ENCODE measurements around the gene DNAJB13.

DNA sequence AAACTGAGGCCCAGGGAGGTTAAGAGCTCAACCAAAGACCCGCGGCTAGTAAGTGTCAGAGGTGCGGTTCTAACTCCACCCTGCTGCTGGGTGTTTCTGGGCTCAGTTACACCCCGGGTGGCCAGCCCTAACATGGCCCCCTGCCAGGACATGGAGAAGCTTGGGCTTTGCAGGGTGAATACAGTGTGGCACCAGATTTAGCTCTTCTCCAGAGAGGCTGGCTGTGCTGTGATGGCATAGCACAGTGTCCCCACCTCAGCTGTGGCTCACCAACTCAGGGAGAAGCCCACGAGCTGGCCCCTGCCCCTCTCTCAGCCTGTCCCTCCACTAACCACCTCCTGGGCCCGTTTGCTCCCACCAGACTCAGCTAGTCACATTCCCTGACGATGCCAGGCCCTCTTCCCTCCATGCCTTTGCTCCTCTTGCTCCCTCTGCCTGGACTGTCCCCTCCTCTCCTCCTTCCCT lies 51.0 kb downstream of the DNAJB13 start:
- TF ChIP-seq, protein P1, sequence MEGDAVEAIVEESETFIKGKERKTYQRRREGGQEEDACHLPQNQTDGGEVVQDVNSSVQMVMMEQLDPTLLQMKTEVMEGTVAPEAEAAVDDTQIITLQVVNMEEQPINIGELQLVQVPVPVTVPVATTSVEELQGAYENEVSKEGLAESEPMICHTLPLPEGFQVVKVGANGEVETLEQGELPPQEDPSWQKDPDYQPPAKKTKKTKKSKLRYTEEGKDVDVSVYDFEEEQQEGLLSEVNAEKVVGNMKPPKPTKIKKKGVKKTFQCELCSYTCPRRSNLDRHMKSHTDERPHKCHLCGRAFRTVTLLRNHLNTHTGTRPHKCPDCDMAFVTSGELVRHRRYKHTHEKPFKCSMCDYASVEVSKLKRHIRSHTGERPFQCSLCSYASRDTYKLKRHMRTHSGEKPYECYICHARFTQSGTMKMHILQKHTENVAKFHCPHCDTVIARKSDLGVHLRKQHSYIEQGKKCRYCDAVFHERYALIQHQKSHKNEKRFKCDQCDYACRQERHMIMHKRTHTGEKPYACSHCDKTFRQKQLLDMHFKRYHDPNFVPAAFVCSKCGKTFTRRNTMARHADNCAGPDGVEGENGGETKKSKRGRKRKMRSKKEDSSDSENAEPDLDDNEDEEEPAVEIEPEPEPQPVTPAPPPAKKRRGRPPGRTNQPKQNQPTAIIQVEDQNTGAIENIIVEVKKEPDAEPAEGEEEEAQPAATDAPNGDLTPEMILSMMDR (IDR thresholded peaks at IDR 0.05) = no peak
- no peak for TF ChIP-seq ZFX (IDR thresholded peaks at IDR 0.05; ENCODE audit: borderline replicate concordance)
